HCT116 (cell line): ENCODE data around the gene ACO2. TPM values are rescaled to one million over a fixed set of nuclear protein-coding genes. Genes with fewer than 3 reads are reported as not detected.

Experiments
- ATAC-seq: fragments of 200-7000 bp; cut with Tn5 transposase; 2 replicates; pipeline ENCODE4 v1.9.1; 2020; ENCODE audit warnings: mild to moderate bottlenecking, moderate library complexity
- BruUV-seq: library from RNA; stranded (reverse); fragments of 400-500 nt; replicated peaks from 2 replicates; lab custom pipeline; 2021; lab: Mats Ljungman, UMichigan
- CTCF ChIA-PET: fragments of 300-600 bp; sonication (Branson Sonifier 250); formaldehyde crosslinking; loops from one replicate; lab custom pipeline; 2021; ENCODE audit warnings: antibody characterized with exemption; lab: Charles Lee
- POLR2A ChIA-PET: fragments of 300-600, 350-600 bp; sonication (Branson Sonifier 250); formaldehyde crosslinking; loops from one replicate; lab custom pipeline; 2021; ENCODE audit warnings: antibody characterized with exemption; lab: Charles Lee
- RAD21 ChIA-PET, 2 experiments: fragments of 300-600 bp; sonication (Branson Sonifier 250); formaldehyde crosslinking; loops; one replicate each; lab custom pipeline; 2023; ENCODE audit warnings: low total read pairs in 2 of 2; ENCODE audit not compliant: uncharacterized antibody in 2 of 2, unreplicated experiment in 2 of 2, low non-redundant PET in 1 of 2; lab: Charles Lee
- DNase-seq: peaks from one replicate; pipeline ENCODE4 v3.0.0-alpha.2; 2010; ENCODE audit warnings: low read depth, low spot score
- H2AFZ ChIP-seq: fragments of 200-600 bp; shearing (Covaris generic), sonication (generic); 2 replicates; pipeline ENCODE4 v1.6.1; 2017; ENCODE audit warnings: low read depth, mixed run types, mixed read lengths, antibody characterized with exemption, low read length; ENCODE audit not compliant: poor library complexity, severe bottlenecking
- H3K27ac ChIP-seq: 2 replicates; pipeline ENCODE4 v1.5.1; 2012; ENCODE audit warnings: low read depth, low read length
- H3K27me3 ChIP-seq: fragments of 200-600 bp; sonication (generic); 2 replicates; pipeline ENCODE4 v1.6.1; 2016; ENCODE audit warnings: mixed run types, low read length, mixed read lengths; ENCODE audit not compliant: insufficient read depth
- H3K36me3 ChIP-seq, 2 experiments: fragments of 200-500 bp in 1 of 2; fragments of 200-600 bp in 1 of 2; sonication (Bioruptor generic) in 1 of 2; sonication (generic) in 1 of 2; 2 replicates each; pipeline versions ENCODE4 v1.5.1 to v1.6.1; 2014 to 2016; ENCODE audit warnings: low read length in 2 of 2, inconsistent platforms in 1 of 2, mixed read lengths in 1 of 2, mixed run types in 1 of 2; ENCODE audit not compliant: insufficient read depth in 2 of 2, control insufficient read depth in 1 of 2
- H3K4me1 ChIP-seq, 2 experiments: fragments of 200-600 bp in 1 of 2; sonication (generic) in 1 of 2; 2 replicates each; pipeline versions ENCODE4 v1.5.1 to v1.6.1; 2012 to 2017; ENCODE audit warnings: low read length in 2 of 2, inconsistent platforms in 1 of 2, mild to moderate bottlenecking in 1 of 2, mixed read lengths in 1 of 2, mixed run types in 1 of 2, moderate library complexity in 1 of 2; ENCODE audit not compliant: insufficient read depth in 2 of 2, control insufficient read depth in 1 of 2
- H3K4me2 ChIP-seq: fragments of 200-600 bp; sonication (generic); 2 replicates; pipeline ENCODE4 v1.6.1; 2017; ENCODE audit warnings: mixed run types, low read length, mixed read lengths
- H3K4me3 ChIP-seq, 2 experiments: fragments of 200-600 bp in 1 of 2; sonication (generic) in 1 of 2; replicated peaks in 1 of 2; 2 replicates each; pipeline ENCODE4 v1.5.1; 2011 to 2016; ENCODE audit warnings: low read length in 2 of 2, control low read depth in 1 of 2, low read depth in 1 of 2, mild to moderate bottlenecking in 1 of 2, mixed read lengths in 1 of 2, mixed run types in 1 of 2
- H3K79me2 ChIP-seq: fragments of 200-600 bp; sonication (generic); 2 replicates; pipeline ENCODE4 v1.6.1; 2017; ENCODE audit warnings: mild to moderate bottlenecking, mixed run types, low read length, moderate library complexity, mixed read lengths; ENCODE audit not compliant: insufficient read depth
- H3K9ac ChIP-seq: fragments of 200-600 bp; sonication (generic); 2 replicates; pipeline ENCODE4 v1.6.1; 2016; ENCODE audit warnings: low read length, mixed read lengths
- H3K9me2 ChIP-seq: fragments of 200-600 bp; sonication (generic), shearing (Covaris generic); 2 replicates; pipeline ENCODE4 v1.6.1; 2017; ENCODE audit warnings: mixed run types, mild to moderate bottlenecking, moderate library complexity; ENCODE audit not compliant: insufficient read depth
- H3K9me3 ChIP-seq, 2 experiments: fragments of 200-500 bp in 1 of 2; fragments of 200-600 bp in 1 of 2; sonication (Bioruptor generic) in 1 of 2; sonication (generic) in 1 of 2; 2 replicates each; pipeline ENCODE4 v1.6.1; 2014 to 2017; ENCODE audit warnings: low read length in 2 of 2, mixed read lengths in 2 of 2, inconsistent platforms in 1 of 2, low read depth in 1 of 2, mild to moderate bottlenecking in 1 of 2, mixed run types in 1 of 2, moderate library complexity in 1 of 2; ENCODE audit not compliant: control insufficient read depth in 1 of 2, insufficient read depth in 1 of 2
- H4K20me1 ChIP-seq: fragments of 200-600 bp; sonication (generic), shearing (Covaris generic); 2 replicates; pipeline ENCODE4 v1.6.1; 2017; ENCODE audit warnings: mixed run types, mild to moderate bottlenecking, moderate library complexity; ENCODE audit not compliant: insufficient read depth
- EZH2 ChIP-seq: fragments of 200-600 bp; sonication (generic); IDR thresholded peaks from 2 replicates; pipeline ENCODE4 v1.6.1; 2017; ENCODE audit warnings: antibody characterized with exemption, mixed run types
- intact Hi-C: fragments of 100-400 bp; cut with micrococcal nuclease; formaldehyde crosslinking; loops from 2 replicates; pipeline ENCODE4 v1.10.0; 2022
- total RNA-seq: library from RNA; stranded (reverse); gene quantifications from one replicate; pipeline ENCODE4 v1.2.1, GENCODE V29; 2021; ENCODE audit not compliant: unreplicated experiment
- TF ChIP-seq, protein P1 (sequence below), 3 experiments: fragments of 200-600 bp in 1 of 3; sonication (generic) in 1 of 3; IDR thresholded peaks in 2 of 3; conservative IDR thresholded peaks in 1 of 3; 2 replicates each; pipeline ENCODE4 v1.5.1; 2012 to 2017; ENCODE audit warnings: low read depth in 2 of 3, low read length in 2 of 3, antibody characterized with exemption in 1 of 3, borderline replicate concordance in 1 of 3, control low read depth in 1 of 3, mild to moderate bottlenecking in 1 of 3, mixed read lengths in 1 of 3, mixed run types in 1 of 3, moderate library complexity in 1 of 3; ENCODE audit not compliant: insufficient read depth in 1 of 3

The ACO2 gene
- total RNA-seq, 1 experiment from 2014 or later, result 108 TPM

- H3K4me3 ChIP-seq, result peak overlapping the region; percentile 93 to 94
- H3K36me3 ChIP-seq, result peaks cover 5 to 14% of the 10 kb centered on the region in 2 experiments; a peak in 2 of 4 replicates
- no peak overlapping the region for H2AFZ ChIP-seq
- TSS peak; percentile 50 for BruUV-seq
- H3K4me1 ChIP-seq, result peaks cover 5 to 29% of the 10 kb centered on the region in 2 experiments; a peak in 3 of 4 replicates
- H3K27me3 ChIP-seq, result no peaks in the 10 kb centered on the region
- ChIA-PET POLR2A (interaction anchor here (1.0 to 5.0 kb wide), 6 partner anchors 17 to 159 kb away, joined by 3 to 57 read pairs (median 7); partner anchors contain the start of genes ACO2, PHF5A, RANGAP1 and TEF), CTCF (interaction anchor here (0.8 to 1.8 kb wide), 3 partner anchors 42 to 72 kb away, joined by 3 to 6 read pairs (median 5); no protein-coding TSS in a partner anchor), RAD21 (no interaction called here)
- no peaks in the 10 kb centered on the region for H4K20me1 ChIP-seq
- DNase-seq (no peak), ATAC-seq (no peak)
- H3K79me2 ChIP-seq, result peaks cover 60% of the 10 kb centered on the region
- intact Hi-C loops, result loop anchor here (2.0 to 10.0 kb wide), 2 partner anchors 71 to 351 kb away; partner anchors contain the start of gene EP300
- H3K9me3 ChIP-seq, result no peaks in the 10 kb centered on the region
- peak overlapping the region; percentile 96 for H3K9ac ChIP-seq
- peak overlapping the region; percentile 99 for H3K4me2 ChIP-seq
- peak overlapping the region; percentile 100 for H3K27ac ChIP-seq
- TF ChIP-seq, protein P1, sequence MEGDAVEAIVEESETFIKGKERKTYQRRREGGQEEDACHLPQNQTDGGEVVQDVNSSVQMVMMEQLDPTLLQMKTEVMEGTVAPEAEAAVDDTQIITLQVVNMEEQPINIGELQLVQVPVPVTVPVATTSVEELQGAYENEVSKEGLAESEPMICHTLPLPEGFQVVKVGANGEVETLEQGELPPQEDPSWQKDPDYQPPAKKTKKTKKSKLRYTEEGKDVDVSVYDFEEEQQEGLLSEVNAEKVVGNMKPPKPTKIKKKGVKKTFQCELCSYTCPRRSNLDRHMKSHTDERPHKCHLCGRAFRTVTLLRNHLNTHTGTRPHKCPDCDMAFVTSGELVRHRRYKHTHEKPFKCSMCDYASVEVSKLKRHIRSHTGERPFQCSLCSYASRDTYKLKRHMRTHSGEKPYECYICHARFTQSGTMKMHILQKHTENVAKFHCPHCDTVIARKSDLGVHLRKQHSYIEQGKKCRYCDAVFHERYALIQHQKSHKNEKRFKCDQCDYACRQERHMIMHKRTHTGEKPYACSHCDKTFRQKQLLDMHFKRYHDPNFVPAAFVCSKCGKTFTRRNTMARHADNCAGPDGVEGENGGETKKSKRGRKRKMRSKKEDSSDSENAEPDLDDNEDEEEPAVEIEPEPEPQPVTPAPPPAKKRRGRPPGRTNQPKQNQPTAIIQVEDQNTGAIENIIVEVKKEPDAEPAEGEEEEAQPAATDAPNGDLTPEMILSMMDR (IDR thresholded peaks at IDR 0.05 in 2 of 3, conservative IDR thresholded peaks at IDR 0.05 in 1 of 3; ENCODE audit: borderline replicate concordance in 1 of 3, insufficient read depth in 1 of 3, low read depth in 2 of 3, low read length in 2 of 3), result no peak
- TF ChIP-seq EZH2, result no peak
- H3K9me2 ChIP-seq, result no peaks in the 10 kb centered on the region
Observed at GRCh38 chr22:41445129-41446056, 23.5 kb upstream of the ACO2 start.
